ENCODE measurements around the gene TRAF3.

The TRAF3 gene

GRCh38 chr14:102866982-102867761, 89.9 kb downstream of the TRAF3 start:
- no peak for TF ChIP-seq REST (IDR thresholded peaks at IDR 0.05; ENCODE audit: insufficient replicate concordance, low read depth)
- TF ChIP-seq POLR2AphosphoS5 (IDR thresholded peaks at IDR 0.05; ENCODE audit: low read depth) = no peak
- TF ChIP-seq GABPA (IDR thresholded peaks at IDR 0.05; ENCODE audit: low read depth) = no peak
- no peak for TF ChIP-seq SPI1 (IDR thresholded peaks at IDR 0.05; ENCODE audit: borderline replicate concordance, low read depth)
- TF ChIP-seq CTCF (IDR thresholded peaks at IDR 0.05; ENCODE audit: insufficient read depth, low read length) = no peak
- no peak for DNase-seq (ENCODE audit: low read depth in 1 of 2, low spot score in 1 of 2)
- Histone ChIP-seq H3K4me3 (replicated peaks; ENCODE audit: insufficient read depth, low read length) (no peak overlapping the region), H3K27ac (replicated peaks) (no peak overlapping the region), H3K27me3 (ENCODE audit: insufficient read depth, poor library complexity, severe bottlenecking) (no peaks in the 10 kb centered on the region)

GRCh38 chr14:102867826-102868580, 90.8 kb downstream of the TRAF3 start:
- Histone ChIP-seq H3K4me3 (replicated peaks; ENCODE audit: insufficient read depth, low read length) (no peak overlapping the region), H3K27ac (replicated peaks) (no peak overlapping the region), H3K27me3 (ENCODE audit: insufficient read depth, poor library complexity, severe bottlenecking) (no peaks in the 10 kb centered on the region)
- TF ChIP-seq SPI1 (IDR thresholded peaks at IDR 0.05; ENCODE audit: borderline replicate concordance, low read depth) (no peak), REST (IDR thresholded peaks at IDR 0.05; ENCODE audit: insufficient replicate concordance, low read depth) (no peak), GABPA (IDR thresholded peaks at IDR 0.05; ENCODE audit: low read depth) (no peak), CTCF (IDR thresholded peaks at IDR 0.05; ENCODE audit: insufficient read depth, low read length) (no peak), POLR2AphosphoS5 (IDR thresholded peaks at IDR 0.05; ENCODE audit: low read depth) (no peak)
- no peak for DNase-seq (ENCODE audit: low read depth in 1 of 2, low spot score in 1 of 2)

GRCh38 chr14:102868956-102869547, 91.8 kb downstream of the TRAF3 start:
- no peaks in the 10 kb centered on the region for H3K27me3 ChIP-seq (ENCODE audit: insufficient read depth, poor library complexity, severe bottlenecking)
- TF ChIP-seq REST (IDR thresholded peaks at IDR 0.05; ENCODE audit: insufficient replicate concordance, low read depth) (no peak), SPI1 (IDR thresholded peaks at IDR 0.05; ENCODE audit: borderline replicate concordance, low read depth) (no peak), POLR2AphosphoS5 (IDR thresholded peaks at IDR 0.05; ENCODE audit: low read depth) (no peak), CTCF (IDR thresholded peaks at IDR 0.05; ENCODE audit: insufficient read depth, low read length) (no peak), GABPA (IDR thresholded peaks at IDR 0.05; ENCODE audit: low read depth) (no peak)

More at GRCh38 chr14:102868956-102869547, 91.8 kb downstream of the TRAF3 start:
- DNase-seq (ENCODE audit: low read depth in 1 of 2, low spot score in 1 of 2) = no peak
- Histone ChIP-seq H3K27ac (replicated peaks) (no peak overlapping the region), H3K4me3 (replicated peaks; ENCODE audit: insufficient read depth, low read length) (no peak overlapping the region)

Data from HL-60 (cell line).